Superior temporal gyrus (tissue), 1 donor: ENCODE data around the gene SSPN.

ENCODE experiments used
- DNase-seq: peaks from one replicate; pipeline ENCODE4 v3.0.0-alpha.2; 2016; ENCODE audit errors: extremely low spot score

Gene SSPN

GRCh38 chr12:26283617-26284016 is 88.2 kb downstream of the SSPN start:
- no peak for DNase-seq

GRCh38 chr12:26285401-26285800 is 90.0 kb downstream of the SSPN start:
- DNase-seq, result no peak

GRCh38 chr12:26286186-26286585 is 90.8 kb downstream of the SSPN start:
- no peak for DNase-seq

GRCh38 chr12:26287671-26288381 is 92.5 kb downstream of the SSPN start:
- no peak for DNase-seq

- no peak for DNase-seq
Observed at GRCh38 chr12:26290565-26290964, 95.2 kb downstream of the SSPN start.

GRCh38 chr12:26292596-26292995 is 97.2 kb downstream of the SSPN start:
- no peak for DNase-seq

- DNase-seq, result no peak
Observed at GRCh38 chr12:26293612-26294011, 98.2 kb downstream of the SSPN start.

- no peak for DNase-seq
Observed at GRCh38 chr12:26295001-26295400, 99.6 kb downstream of the SSPN start.

- no peak for DNase-seq
Observed at GRCh38 chr12:26297396-26298070, 102.2 kb downstream of the SSPN start.

GRCh38 chr12:26298785-26299621 is 103.6 kb downstream of the SSPN start:
- peak; percentile 67 for DNase-seq

GRCh38 chr12:26299751-26300150 is 104.4 kb downstream of the SSPN start:
- DNase-seq, result no peak
